Spleen (tissue), 7 donors: Measurements from ENCODE around the gene SORL1.

Experiments used
- CTCF ChIP-seq, 11 experiments: fragments of 200-600 bp in 7 of 11; fragments of 450-650 bp in 4 of 11; sonication (generic) in 4 of 11; IDR thresholded peaks in 8 of 11; conservative IDR thresholded peaks in 3 of 11; 1 replicate in 7 of 11; 2 replicates in 4 of 11; pipeline versions ENCODE4 v1.4.0 to v1.8.0; 2016 to 2021; ENCODE audit warnings: antibody characterized with exemption in 11 of 11, inconsistent platforms in 4 of 11, mild to moderate bottlenecking in 1 of 11
- POLR2A ChIP-seq, 3 donors: fragments of 450-650 bp; IDR thresholded peaks; one replicate each; pipeline ENCODE4 v1.5.1; 2017; ENCODE audit warnings: antibody characterized with exemption in 3 of 3, mild to moderate bottlenecking in 1 of 3
- POLR2AphosphoS5 ChIP-seq, 3 donors: sonication (generic); formaldehyde crosslinking; IDR thresholded peaks; one replicate each; pipeline ENCODE4 v1.5.1; 2017; ENCODE audit warnings: antibody characterized with exemption in 3 of 3
- donor health status: DM: no; HTN: no; CAD: no; lungs with moderate emphysema.
- donor health status: DM: no; HTN: no; CAD: no.
- donor health status: DM: no; HTN: no; CAD: no.

- no peak for TF ChIP-seq CTCF (IDR thresholded peaks at IDR 0.05 in 8 of 11, conservative IDR thresholded peaks at IDR 0.05 in 3 of 11)
- no peak for TF ChIP-seq POLR2A (IDR thresholded peaks at IDR 0.05)
- no peak for TF ChIP-seq POLR2AphosphoS5 (IDR thresholded peaks at IDR 0.05)
Measured at GRCh38 chr11:121488170-121488569, 36.1 kb downstream of the SORL1 start.
